ENCODE results near the gene TENM3. TPM values are rescaled to one million over a fixed set of nuclear protein-coding genes. Genes with fewer than 3 reads are reported as not detected.

Gene TENM3
- total RNA-seq, 2 experiments from 2014 or later: not detected

DNA sequence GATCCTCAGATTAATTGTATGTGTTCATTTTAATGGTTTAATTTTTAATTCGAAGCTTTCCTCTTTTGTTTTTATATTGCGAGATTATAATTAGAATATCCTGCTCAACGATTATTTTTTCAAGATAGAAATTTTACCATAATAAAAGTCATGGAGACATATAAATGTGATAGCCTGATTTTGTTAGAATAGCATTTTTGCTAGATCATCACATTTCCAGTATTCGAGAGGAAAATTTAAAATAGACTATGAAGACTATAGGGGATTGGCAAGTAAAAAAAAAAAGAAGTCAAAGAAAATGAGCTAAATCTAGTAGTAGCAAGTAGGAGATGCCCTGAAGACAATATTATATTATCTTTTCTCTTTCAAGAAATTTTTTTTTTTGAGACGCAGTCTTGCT, 60.6 kb downstream of the TENM3 start:
- no peak overlapping the region for H3K4me3 Mint-ChIP-seq
- DNase-seq (no peak), ATAC-seq (no peak)
- H3K27ac Mint-ChIP-seq: no peak overlapping the region
- CTCF ChIA-PET: no interaction called here
- POLR2A ChIA-PET: interaction anchor here (0.6 kb wide), 1 partner anchor 377 kb away, joined by 5 read pairs; no protein-coding TSS in a partner anchor
- H3K36me3 Mint-ChIP-seq (ENCODE audit: low read depth): no peaks in the 10 kb centered on the region
- no peaks in the 10 kb centered on the region for H3K27me3 Mint-ChIP-seq (ENCODE audit: low read depth)
- H3K9me3 Mint-ChIP-seq (ENCODE audit: insufficient read depth): no peaks in the 10 kb centered on the region
- H3K4me1 Mint-ChIP-seq (ENCODE audit: low read depth): no peaks in the 10 kb centered on the region

DNA sequence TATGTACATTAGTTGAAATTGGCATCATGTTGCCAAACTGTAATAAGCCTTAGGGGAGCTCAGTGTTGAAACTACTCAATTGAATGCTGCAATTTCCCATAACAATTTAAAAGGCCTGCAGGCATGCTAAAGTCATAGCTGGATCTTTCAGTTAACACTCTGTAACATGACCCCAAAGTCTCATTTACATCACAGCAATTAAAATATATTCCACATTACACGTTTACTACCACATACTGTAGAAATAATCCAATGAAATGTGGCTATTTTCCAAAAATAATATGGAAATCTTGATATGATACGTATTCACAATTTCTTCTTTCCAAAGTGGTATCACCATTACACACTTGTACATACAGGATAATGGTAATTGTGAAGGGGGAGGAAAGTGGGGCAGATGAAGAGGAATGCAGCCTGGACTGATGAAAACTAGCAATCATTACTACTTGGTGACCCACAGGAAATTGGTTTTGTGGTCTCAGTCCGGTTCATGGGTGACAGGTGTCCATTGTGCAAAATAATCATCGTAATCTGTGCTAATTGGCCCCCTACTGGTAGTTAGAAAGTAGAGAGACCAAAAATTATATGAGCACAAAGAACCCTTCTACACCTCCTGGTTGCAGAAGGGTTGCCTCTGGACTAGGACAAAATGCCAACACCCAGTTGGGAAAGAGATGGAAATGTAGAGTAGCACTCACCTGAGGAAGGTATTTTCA, 63.7 kb downstream of the TENM3 start:
- CTCF ChIA-PET: no interaction called here

DNA sequence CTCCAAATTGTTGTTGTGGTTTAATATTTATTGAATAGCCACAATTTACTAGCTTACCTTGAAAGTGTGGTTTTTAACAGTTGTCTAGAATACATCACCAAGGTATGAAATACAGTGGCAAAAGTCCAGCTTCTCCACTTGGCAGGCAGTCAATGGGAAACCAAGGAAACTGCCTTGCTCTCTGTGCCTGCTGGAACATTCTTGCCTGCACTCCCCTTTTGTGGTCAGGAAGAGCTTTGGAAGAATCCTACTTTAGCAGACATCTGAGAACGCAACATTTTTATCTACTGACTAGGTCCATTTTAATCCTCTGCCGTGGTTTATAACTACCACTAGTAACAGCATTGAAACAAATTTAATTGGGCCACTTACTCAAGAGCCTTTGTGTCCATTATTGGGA, 64.5 kb downstream of the TENM3 start:
- POLR2A ChIA-PET: no interaction called here
- Mint-ChIP-seq H3K4me1 (ENCODE audit: low read depth) (no peaks in the 10 kb centered on the region), H3K9me3 (ENCODE audit: insufficient read depth) (peaks cover 6% of the 10 kb centered on the region), H3K27ac (no peak overlapping the region), H3K27me3 (ENCODE audit: low read depth) (no peaks in the 10 kb centered on the region), H3K4me3 (no peak overlapping the region), H3K36me3 (ENCODE audit: low read depth) (no peaks in the 10 kb centered on the region)
- DNase-seq: no peak
- ATAC-seq: no peak
- CTCF ChIA-PET: no interaction called here

More for the DNA sequence above, 63.7 kb downstream of the TENM3 start:
- POLR2A ChIA-PET: no interaction called here
- no peak for DNase-seq
- Mint-ChIP-seq H3K36me3 (ENCODE audit: low read depth) (no peaks in the 10 kb centered on the region), H3K9me3 (ENCODE audit: insufficient read depth) (peaks cover 6% of the 10 kb centered on the region), H3K4me1 (ENCODE audit: low read depth) (no peaks in the 10 kb centered on the region), H3K27me3 (ENCODE audit: low read depth) (no peaks in the 10 kb centered on the region), H3K4me3 (no peak overlapping the region), H3K27ac (no peak overlapping the region)
- no peak for ATAC-seq

DNA sequence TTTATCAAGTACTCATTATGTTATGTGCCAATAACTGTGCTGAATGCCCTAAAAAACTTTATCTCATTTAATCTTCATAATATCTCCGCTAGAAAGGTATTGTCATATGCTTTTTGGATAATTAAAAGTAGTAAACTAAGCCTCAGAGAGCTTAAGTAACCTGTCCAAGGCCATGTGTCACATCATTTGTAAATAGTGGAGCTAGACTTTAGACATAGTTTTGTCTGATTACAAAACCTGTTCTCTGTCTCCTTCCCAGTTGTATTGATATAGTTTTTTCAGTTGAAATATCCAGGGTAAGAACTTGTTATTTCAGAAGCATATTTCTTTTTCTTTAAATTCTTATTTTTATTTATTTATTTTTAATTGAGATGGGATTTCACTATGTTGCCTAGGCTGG, 66.7 kb downstream of the TENM3 start:
- POLR2A ChIA-PET: no interaction called here

GRCh38 chr4:182310316-182310715, 67.1 kb downstream of the TENM3 start:
- CTCF ChIA-PET: no interaction called here
- Mint-ChIP-seq H3K4me3 (no peak overlapping the region), H3K9me3 (ENCODE audit: insufficient read depth) (peaks cover 13% of the 10 kb centered on the region), H3K4me1 (ENCODE audit: low read depth) (no peaks in the 10 kb centered on the region), H3K36me3 (ENCODE audit: low read depth) (no peaks in the 10 kb centered on the region), H3K27me3 (ENCODE audit: low read depth) (no peaks in the 10 kb centered on the region), H3K27ac (no peak overlapping the region)
- POLR2A ChIA-PET: no interaction called here
- DNase-seq (no peak), ATAC-seq (no peak)

More for the DNA sequence above, 66.7 kb downstream of the TENM3 start:
- DNase-seq (no peak), ATAC-seq (no peak)
- CTCF ChIA-PET: no interaction called here
- Mint-ChIP-seq H3K4me1 (ENCODE audit: low read depth) (no peaks in the 10 kb centered on the region), H3K9me3 (ENCODE audit: insufficient read depth) (peaks cover 12% of the 10 kb centered on the region), H3K4me3 (no peak overlapping the region), H3K27me3 (ENCODE audit: low read depth) (no peaks in the 10 kb centered on the region), H3K27ac (no peak overlapping the region), H3K36me3 (ENCODE audit: low read depth) (no peaks in the 10 kb centered on the region)

GRCh38 chr4:182310962-182311361, 67.8 kb downstream of the TENM3 start:
- H3K27me3 Mint-ChIP-seq (ENCODE audit: low read depth): no peaks in the 10 kb centered on the region
- POLR2A ChIA-PET: no interaction called here
- no peak overlapping the region for H3K4me3 Mint-ChIP-seq
- ATAC-seq: no peak
- H3K9me3 Mint-ChIP-seq (ENCODE audit: insufficient read depth): peaks cover 20% of the 10 kb centered on the region
- H3K36me3 Mint-ChIP-seq (ENCODE audit: low read depth): no peaks in the 10 kb centered on the region
- CTCF ChIA-PET: no interaction called here
- H3K27ac Mint-ChIP-seq: no peak overlapping the region
- H3K4me1 Mint-ChIP-seq (ENCODE audit: low read depth): no peaks in the 10 kb centered on the region
- DNase-seq: no peak

DNA sequence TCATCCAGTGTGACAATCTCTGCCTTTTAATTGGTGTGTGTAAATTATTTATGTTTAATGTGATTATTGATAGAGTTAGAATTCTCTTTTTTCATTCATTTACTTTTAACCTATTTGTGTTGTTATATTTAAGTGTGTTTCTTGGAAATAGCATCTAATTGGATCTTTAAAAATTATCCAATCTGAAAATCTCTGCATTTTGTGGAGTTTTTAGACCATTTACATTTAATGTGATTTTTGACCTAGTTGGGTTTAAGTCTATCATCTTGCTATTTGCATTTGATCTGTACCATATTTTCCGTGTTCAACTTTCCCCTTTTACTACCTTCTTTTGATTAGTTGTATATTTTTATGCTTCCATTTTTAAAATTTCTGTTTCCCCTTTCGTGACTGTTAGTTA, 71.3 kb downstream of the TENM3 start:
- H3K9me3 Mint-ChIP-seq (ENCODE audit: insufficient read depth): peaks cover 21% of the 10 kb centered on the region
- CTCF ChIA-PET: no interaction called here
- POLR2A ChIA-PET: no interaction called here
- no peaks in the 10 kb centered on the region for H3K36me3 Mint-ChIP-seq (ENCODE audit: low read depth)
- no peak overlapping the region for H3K4me3 Mint-ChIP-seq
- H3K4me1 Mint-ChIP-seq (ENCODE audit: low read depth): no peaks in the 10 kb centered on the region
- DNase-seq: no peak
- no peak for ATAC-seq
- H3K27ac Mint-ChIP-seq: no peak overlapping the region
- no peaks in the 10 kb centered on the region for H3K27me3 Mint-ChIP-seq (ENCODE audit: low read depth)

GRCh38 chr4:182318256-182318655, 75.1 kb downstream of the TENM3 start:
- Mint-ChIP-seq H3K4me1 (ENCODE audit: low read depth) (no peaks in the 10 kb centered on the region), H3K9me3 (ENCODE audit: insufficient read depth) (peaks cover 16% of the 10 kb centered on the region), H3K27ac (no peak overlapping the region), H3K27me3 (ENCODE audit: low read depth) (no peaks in the 10 kb centered on the region), H3K36me3 (ENCODE audit: low read depth) (no peaks in the 10 kb centered on the region), H3K4me3 (no peak overlapping the region)
- ChIA-PET CTCF (no interaction called here), POLR2A (no interaction called here)
- ATAC-seq (no peak), DNase-seq (no peak)

DNA sequence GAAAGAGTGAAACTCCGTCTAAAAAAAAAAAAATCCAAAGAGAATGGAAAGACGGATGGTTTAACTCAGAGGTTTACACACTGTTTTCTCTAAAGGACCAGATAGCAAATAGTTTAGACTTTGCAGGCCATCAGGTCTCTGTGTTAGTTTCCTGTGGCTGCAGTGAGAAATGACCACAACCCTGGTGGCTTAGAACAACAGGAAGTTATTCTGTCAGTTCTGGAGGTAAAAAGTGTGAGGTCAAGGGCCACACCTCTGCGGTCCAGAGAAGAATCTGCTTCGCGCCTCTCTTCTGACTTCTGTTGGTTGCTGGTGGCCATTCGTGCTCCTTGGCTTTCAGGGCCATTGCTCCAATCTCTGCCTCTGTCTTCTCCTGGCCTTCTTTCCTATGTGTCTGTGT, 76.9 kb downstream of the TENM3 start:
- POLR2A ChIA-PET: no interaction called here
- DNase-seq (no peak), ATAC-seq (no peak)
- H3K4me3 Mint-ChIP-seq: no peak overlapping the region
- H3K9me3 Mint-ChIP-seq (ENCODE audit: insufficient read depth): peaks cover 8% of the 10 kb centered on the region
- H3K4me1 Mint-ChIP-seq (ENCODE audit: low read depth): no peaks in the 10 kb centered on the region
- CTCF ChIA-PET: no interaction called here
- H3K27ac Mint-ChIP-seq: no peak overlapping the region
- no peaks in the 10 kb centered on the region for H3K36me3 Mint-ChIP-seq (ENCODE audit: low read depth)
- H3K27me3 Mint-ChIP-seq (ENCODE audit: low read depth): no peaks in the 10 kb centered on the region

DNA sequence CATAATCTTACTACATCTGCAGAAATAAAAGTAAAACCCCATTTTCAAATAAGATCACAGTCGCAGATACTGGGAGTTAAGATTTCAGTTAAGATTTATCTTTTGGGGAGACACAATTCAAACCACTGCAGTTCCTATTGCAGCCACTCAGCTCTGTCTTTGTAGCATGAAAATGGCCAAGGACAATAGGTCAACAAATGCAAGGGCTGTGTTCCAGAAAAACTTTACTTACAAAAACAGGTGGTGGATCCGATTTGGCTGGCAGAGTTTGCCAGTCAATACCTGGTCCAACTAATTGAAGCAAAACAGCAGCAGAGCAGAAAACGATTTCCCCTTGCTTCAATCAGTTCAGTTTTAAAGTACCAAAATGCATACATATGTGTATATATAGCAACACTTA, 77.4 kb downstream of the TENM3 start:
- ChIA-PET CTCF (no interaction called here), POLR2A (no interaction called here)
- Mint-ChIP-seq H3K4me3 (no peak overlapping the region), H3K9me3 (ENCODE audit: insufficient read depth) (peaks cover 5% of the 10 kb centered on the region), H3K27me3 (ENCODE audit: low read depth) (no peaks in the 10 kb centered on the region), H3K36me3 (ENCODE audit: low read depth) (no peaks in the 10 kb centered on the region), H3K27ac (no peak overlapping the region), H3K4me1 (ENCODE audit: low read depth) (no peaks in the 10 kb centered on the region)
- ATAC-seq: no peak
- DNase-seq: no peak

DNA sequence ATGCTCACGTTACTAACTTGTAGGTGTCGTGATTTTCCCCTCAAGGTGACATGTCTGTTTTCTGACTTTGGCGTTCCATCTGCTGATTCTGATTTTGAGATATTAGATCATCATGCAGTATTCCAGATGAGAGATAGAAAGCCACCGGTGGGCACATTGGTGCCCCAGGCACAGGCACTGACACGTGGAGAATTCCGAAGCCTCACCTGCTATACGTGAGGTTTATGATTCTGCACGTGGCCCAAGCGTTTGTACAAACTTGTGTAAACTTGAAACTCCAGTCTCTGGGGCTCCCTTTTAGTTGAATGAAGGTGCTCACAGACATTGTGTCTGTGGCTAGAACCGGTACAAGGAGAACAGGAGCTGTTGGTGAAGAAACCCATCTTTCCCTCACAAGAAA, 81.1 kb downstream of the TENM3 start:
- H3K36me3 Mint-ChIP-seq (ENCODE audit: low read depth): no peaks in the 10 kb centered on the region
- H3K27ac Mint-ChIP-seq: no peak overlapping the region
- ChIA-PET CTCF (no interaction called here), POLR2A (no interaction called here)
- H3K27me3 Mint-ChIP-seq (ENCODE audit: low read depth): no peaks in the 10 kb centered on the region
- H3K4me3 Mint-ChIP-seq: no peak overlapping the region
- no peaks in the 10 kb centered on the region for H3K9me3 Mint-ChIP-seq (ENCODE audit: insufficient read depth)
- ATAC-seq (no peak), DNase-seq (no peak)
- no peaks in the 10 kb centered on the region for H3K4me1 Mint-ChIP-seq (ENCODE audit: low read depth)

GRCh38 chr4:182325397-182325796, 82.2 kb downstream of the TENM3 start:
- no peaks in the 10 kb centered on the region for H3K27me3 Mint-ChIP-seq (ENCODE audit: low read depth)
- no peaks in the 10 kb centered on the region for H3K4me1 Mint-ChIP-seq (ENCODE audit: low read depth)
- H3K27ac Mint-ChIP-seq: no peak overlapping the region
- DNase-seq: no peak
- ChIA-PET CTCF (no interaction called here), POLR2A (no interaction called here)
- no peaks in the 10 kb centered on the region for H3K9me3 Mint-ChIP-seq (ENCODE audit: insufficient read depth)
- H3K4me3 Mint-ChIP-seq: no peak overlapping the region
- no peaks in the 10 kb centered on the region for H3K36me3 Mint-ChIP-seq (ENCODE audit: low read depth)
- no peak for ATAC-seq

DNA sequence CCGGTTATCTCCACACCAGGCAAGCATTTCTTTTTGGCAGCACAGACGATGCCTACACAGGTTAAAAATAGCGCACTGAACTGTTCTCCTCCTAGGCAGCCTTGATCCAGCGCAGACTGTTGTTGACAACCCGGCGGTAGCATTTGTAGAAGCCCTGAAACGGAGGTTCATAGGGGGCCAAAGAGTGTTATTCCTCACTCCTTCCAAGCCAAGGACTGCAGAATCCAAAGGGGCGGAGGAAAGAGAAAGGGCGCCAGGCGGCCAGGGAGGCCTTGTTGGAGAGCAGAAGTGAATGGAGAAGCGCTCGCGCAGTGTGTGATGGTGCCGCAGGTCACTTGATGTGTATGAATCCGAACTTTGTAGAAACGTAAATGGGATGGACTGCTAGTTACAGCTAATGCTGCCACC, 82.7 kb downstream of the TENM3 start:
- H3K4me1 Mint-ChIP-seq (ENCODE audit: low read depth): no peaks in the 10 kb centered on the region
- no peak for DNase-seq
- POLR2A ChIA-PET: no interaction called here
- no peaks in the 10 kb centered on the region for H3K27me3 Mint-ChIP-seq (ENCODE audit: low read depth)
- no peaks in the 10 kb centered on the region for H3K9me3 Mint-ChIP-seq (ENCODE audit: insufficient read depth)
- CTCF ChIA-PET: no interaction called here
- no peak overlapping the region for H3K27ac Mint-ChIP-seq
- no peak for ATAC-seq
- H3K36me3 Mint-ChIP-seq (ENCODE audit: low read depth): no peaks in the 10 kb centered on the region
- H3K4me3 Mint-ChIP-seq: no peak overlapping the region

Data from activated CD8-positive, alpha-beta T cell treated with anti-CD3 and anti-CD28 coated beads, Interleukin-2, amount 10 ng/mL, durations not matched to agents 7 days and 5 days (primary cell).